GM18867 (cell line): Measurements from ENCODE around the gene LAMP5.

ENCODE experiments used
- ATAC-seq: cut with Tn5 transposase; IDR thresholded peaks from one replicate; pipeline ENCODE4 v1.9.1; 2021; ENCODE audit warnings: mild to moderate bottlenecking, moderate library complexity; ENCODE audit not compliant: unreplicated experiment

Gene LAMP5

DNA sequence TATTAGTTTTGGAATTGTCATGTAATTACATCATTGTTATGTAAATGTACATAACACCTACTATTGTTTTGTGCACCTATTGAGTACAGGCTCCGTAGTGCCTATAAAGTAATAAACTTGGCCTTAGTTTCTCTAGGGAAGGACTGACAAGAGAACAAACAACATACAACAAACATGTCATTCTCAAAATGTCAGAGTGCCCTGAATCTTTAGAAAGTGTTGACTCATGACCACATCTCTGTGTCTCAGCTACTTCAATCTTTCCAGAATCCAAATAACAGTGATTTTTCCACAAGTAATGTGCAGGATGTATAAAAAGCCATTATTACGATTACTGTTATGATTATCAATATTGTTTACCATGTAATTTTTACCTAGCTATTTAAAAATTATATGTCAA, 17.2 kb downstream of the LAMP5 start:
- ATAC-seq = no peak

DNA sequence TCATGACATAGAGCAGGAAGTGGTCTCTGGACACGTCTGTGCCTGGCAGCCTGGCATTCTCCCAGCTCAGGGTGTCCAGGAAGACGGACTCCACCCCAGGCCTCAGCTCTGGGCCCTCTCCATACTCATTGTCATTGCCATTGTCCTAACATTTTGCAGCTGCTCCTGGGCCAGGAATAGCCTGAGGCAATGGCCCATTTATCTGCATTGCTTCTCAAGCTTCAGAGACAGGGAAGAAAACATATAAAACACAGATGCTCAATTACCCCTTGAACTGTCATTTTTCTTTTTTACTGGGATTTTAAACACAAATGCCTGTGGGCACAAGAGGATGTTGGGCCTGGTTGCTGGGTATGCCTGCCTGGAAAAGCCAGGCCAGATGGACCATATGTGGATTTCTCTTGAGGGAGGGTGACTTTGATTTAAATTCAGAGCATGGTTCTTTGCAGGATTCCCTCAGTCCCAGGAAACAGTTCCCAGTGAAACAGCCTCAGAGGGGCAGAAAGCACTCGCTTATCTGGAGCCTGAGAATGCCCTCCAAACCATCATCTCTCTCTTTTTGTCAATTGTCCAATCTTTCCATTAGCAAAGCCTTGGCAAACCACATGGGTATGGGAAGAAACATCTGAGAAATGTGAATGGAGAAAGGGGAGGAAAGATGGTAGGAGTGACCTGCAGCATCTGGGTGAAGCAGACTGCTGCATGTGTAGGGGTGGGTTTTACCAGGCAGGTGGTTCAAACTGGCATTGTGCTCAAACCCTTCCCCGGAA, 17.9 kb downstream of the LAMP5 start:
- ATAC-seq = no peak

DNA sequence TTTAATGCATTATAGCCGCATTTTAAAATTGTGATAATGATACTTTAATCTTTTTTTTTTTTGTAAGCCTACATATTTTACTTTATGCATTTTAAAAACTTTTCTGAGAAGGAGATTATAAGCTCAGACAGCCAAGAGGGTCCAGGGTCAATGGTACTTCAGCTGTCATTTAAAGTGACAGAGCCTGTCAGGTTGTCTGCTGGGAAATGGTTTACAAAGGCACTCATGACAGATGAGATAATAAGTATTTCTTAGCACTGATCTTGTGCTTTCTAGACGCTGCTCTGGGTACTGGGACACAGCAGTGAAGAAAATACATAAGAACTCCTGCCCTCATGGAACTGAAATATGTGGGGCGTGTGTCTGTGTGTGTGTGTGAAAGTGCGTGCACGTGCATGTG, 19.6 kb downstream of the LAMP5 start:
- ATAC-seq = no peak

DNA sequence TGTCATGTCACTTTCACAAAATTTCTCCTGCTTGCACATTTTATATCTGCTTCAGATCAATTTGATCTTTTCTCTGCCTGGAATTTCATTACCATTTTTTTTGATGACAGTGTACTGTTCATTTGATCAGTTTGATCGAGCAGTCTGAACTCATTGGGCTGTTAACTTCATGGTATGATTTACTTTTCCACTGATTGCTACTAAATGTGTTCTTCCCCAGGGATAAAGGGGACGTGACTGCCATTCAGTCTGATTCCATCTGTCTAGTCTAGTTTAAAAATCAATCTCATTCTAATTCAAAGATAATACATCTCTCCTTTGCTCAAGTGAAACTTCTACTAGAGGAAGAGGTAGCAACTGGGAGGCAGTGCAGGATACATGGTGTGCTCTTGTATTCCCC, 21.1 kb downstream of the LAMP5 start:
- no peak for ATAC-seq

DNA sequence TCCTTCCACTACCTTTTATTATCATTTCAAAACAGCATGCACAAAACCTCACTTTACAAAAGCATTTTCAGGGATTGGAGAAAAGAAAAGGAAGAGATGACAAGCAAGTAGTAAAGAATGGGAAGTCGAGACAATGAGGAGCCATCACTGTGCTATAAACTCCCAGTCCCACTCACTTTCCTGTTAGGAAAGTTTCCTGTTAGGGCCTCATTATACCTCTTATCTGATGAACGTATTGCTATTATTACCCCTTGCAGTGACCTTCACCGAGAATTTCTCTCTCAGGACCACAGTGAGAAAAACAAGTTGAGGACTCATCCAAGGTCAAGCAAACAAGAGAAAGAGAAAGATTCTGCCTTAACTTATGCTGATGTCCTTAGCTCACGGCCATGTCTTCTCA, 28.8 kb downstream of the LAMP5 start:
- ATAC-seq = no peak

DNA sequence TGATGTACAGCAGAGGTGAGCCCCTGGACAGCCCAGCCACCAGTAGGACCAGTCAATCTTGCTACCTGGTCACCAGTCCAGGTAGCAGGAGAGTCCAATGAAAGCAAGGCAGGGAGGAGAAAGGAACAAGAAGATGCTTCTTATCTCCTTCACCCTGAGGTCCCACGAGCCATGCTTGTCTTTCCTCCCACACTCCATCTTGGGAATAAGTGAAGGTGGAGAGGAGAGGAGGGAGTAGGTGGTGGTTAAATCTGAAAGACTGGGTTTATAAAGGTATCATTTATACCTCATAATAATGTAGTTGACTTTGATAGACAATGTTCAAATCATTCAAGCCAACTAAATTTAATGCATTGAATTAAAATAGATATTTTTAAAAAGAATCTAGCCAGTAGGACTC, 35.9 kb downstream of the LAMP5 start:
- ATAC-seq = no peak

DNA sequence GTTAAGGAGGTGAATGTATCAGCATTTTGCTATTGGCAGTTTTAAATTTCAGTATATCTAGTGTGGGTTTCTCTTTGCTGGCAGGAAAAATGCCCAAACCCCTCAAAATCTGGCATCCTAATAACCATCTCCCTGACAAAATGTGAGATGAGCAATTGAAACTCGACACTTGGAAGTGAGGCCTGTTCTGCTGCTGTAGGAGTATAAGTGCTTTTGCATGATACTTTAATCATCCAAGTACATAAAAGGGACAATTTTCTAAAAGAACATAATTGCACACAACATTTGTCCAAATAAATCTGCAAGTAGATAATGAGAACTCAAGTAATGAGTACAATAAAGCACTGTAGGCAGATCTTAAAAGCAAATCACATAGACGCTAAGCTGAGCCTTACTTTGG, 36.5 kb downstream of the LAMP5 start:
- no peak for ATAC-seq

DNA sequence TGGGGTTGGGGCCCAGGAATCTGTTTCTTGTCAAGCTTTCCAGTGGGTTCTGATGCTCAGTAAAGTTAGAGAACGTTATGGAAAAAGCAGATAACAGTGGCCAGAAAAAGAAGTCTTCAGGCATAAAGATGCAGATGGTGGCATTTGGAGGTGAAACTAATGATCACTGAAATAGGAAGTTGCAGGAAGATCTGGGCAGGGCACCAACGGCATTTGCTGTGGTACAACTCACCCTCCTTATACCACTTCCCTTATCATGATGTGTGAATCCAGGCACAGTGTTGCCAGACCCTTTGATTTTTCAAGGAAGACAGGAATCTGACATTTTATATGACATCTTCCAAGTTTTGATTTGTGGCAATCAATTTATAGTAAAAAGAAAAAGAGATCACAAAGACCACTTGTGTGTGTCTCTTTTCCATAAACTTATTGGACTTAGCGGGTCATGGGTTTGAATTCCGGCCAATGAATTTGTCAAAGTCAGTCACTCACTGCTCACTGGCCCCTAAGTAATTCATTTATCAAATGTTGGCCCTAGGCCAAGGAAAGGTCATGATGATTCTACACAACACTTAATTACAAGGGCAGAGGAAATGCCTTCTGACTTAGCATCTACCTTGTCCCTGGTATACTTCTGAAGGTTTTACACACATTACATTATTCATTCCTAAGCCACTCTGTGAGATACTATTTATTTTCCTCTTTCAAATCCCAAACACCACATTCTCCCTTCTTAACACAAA, 37.6 kb downstream of the LAMP5 start:
- ATAC-seq = no peak

DNA sequence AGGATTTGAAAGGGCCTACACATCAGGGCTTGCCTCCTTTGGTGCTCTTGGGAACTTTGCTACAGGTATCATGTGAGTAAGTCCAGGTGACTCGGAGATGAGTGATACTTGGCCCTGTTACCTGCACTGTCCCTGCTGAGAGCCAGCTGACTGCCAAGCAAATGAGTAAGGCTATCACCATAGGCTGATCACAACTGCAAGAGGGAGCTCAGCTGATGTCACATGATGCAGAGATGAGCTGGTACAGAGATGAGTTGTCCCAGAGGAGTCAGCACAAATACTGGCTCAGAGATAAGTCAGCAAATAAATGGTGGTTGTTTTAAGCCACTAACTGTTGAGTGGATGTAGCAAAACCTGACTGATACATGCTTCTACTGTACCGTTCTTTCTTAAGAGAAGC, 41.4 kb downstream of the LAMP5 start:
- ATAC-seq = peak; percentile 47

DNA sequence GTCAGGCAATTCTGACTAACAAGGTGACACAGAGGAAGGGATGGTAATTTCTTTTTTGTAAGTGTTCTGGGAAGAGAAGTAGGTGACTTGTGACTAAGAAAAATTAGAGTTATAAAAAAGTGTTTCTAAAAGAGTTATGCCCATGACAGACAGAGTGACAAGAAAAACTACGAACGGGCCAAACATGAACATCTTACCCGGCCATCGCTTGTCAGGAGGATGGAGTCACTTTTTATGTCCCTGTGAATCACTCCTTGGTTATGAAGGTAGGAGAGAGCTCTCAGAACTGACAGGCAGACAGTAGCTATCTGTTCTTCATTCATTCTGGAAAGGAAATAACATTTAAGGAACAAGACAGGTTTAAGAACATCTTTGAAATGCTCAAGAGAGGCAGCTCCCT, 43.0 kb downstream of the LAMP5 start:
- no peak for ATAC-seq

DNA sequence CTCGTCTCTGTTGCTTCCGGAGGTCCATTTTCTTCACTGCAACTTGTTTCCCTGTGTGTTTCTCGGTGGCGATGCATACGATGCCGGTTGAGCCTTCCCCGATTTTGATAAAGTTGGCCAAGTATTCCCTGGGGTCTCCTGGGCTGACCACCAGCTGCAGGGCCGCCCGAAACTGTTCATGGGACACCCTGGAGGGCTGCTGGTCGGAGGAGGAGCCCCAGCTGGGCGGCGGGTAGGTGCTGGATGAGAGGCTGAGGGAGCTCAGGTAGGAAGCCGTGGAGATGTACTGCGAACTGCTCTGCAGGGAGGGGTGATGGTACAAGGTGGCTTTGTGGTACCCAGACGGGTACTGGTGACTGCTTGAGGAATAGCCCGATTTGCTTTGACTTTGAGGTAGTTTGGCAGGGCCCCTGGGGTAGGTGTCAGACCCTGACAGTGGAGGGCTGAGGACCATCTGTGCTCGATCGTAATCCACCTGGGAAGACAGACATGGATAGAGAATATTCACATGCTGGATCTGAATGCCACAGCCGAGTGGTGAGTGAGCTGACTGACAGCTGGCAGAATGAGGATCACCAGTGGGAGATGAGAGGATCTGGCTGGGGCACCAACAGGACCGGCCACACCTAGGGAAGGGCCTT, 51.6 kb downstream of the LAMP5 start:
- ATAC-seq = no peak

DNA sequence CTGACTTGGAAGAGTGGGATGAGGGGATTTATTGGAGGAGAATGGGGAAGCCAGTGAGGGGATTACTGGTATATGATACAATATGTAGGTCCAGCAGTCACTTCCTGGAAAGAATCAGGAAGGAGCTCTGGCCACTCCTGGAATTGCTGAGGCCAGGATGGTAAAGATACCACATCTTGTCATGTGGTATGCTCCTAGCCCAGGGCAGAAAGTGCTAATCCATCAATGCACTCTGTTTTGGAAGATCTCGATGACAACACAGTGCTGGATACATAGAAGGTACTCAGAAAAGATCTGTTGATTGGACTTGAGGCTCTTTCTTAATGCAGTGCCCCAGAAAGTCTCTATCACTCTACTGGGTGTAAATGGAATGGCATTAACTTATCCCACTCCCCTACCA, 52.6 kb downstream of the LAMP5 start:
- ATAC-seq = no peak

DNA sequence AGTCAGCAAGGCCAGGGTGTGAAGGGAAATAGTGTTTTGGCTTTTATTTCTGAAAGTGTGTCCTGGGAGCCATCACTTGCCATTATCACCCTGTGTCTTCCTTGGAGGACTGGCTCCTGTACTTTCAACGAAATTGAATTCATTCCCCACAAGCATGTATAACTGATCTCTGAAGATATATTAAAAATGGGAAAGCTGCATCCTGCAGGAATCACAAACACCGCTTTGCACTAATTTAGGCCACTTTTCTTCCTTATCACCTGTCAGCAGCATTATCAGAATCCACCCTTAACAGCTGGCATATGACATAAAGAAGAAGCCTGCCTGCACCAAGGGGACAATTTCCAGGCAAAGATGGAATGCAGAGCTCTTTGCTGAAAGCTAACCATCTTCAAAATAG, 56.2 kb downstream of the LAMP5 start:
- no peak for ATAC-seq

DNA sequence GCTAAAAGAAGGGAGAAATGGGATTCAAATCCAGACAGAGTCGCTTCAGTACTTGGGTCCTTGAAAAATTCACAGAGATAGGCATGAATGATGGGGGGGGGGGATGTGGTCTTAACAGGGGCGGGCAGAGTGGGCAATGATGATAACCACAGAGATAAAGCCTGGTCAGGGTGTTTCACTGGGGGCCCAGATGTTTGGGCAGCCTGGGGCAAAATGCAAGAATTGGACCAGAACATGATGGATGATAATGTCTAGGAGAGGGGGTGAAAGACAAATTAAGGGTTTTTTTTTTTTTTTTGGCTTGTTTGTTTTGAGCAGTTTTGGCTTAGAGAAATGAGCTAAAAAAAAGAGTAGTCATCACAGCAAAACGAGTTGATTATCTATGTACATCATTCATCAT, 57.4 kb downstream of the LAMP5 start:
- no peak for ATAC-seq

DNA sequence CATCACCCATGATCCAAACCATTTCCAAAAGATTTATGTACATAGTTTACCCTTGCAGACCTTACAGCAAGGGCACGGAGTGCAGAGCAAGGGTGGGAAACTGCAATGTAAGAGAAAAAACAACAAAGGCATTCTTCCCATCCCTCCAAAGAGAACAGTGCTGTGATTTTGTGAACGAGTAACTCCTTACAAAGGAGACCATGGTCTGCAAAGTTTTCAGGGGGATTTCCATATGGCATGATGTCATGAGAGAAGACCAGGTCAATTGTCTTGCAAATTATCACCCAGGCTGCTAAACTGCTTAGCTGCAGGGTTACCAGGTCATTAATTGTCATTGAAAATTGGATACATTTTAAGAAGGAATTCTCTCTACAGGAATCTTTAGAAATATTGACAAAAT, 58.3 kb downstream of the LAMP5 start:
- no peak for ATAC-seq

DNA sequence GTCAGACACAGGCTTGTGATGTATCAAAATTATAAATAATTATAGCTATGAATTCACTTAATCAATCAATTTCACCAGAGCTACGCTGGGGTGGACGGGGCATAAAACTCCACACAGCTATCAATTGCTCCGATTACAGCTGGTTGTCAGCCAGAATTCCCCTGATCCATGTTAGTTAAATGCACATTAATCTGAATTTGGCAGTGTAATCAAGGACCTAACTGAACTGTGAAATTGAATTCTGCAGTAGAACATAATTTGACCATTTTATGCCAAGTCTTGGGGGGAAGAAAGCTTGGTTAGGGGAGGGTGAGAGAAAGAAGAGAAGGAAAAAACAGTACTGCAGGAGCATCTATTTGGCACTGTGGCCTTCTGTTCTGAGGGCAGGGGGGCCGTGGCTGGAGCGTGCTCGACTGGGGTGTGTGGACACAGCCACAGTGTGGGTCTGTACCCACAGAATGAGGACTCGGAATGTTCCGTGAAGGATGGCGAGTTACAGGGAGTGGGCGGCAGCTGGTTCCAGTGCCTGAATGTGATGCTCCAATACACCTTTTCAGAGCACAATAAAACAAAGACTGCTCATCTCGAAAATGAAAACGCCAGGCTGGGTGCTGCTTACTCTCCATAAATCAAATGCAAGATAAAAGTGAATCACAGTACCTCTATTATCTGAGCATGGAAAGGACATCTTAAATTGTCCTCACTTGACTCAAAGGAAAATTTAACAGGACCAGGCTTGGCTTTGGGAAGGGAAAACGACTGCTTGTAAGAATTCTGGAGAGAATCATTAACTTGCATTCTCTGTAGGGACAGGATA, 59.2 kb downstream of the LAMP5 start:
- ATAC-seq = no peak

DNA sequence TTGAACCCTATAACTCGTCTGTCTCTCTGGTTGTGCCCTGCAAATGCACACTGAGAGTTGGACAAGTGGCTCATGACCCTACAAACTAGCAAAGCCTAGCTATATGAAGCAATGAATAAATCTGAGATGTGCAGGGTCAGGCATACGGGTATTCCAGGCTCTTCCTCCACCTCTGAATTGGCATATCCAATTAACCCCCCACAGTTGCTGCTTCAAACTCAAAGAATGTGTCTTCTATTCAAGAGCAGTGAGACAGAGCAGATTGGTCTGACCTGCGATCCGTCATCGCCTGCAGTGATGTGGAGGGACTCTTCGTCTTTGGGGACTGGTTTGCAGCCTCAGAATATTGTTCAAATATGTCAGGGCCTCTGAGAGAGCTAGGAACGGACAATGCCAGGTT, 59.8 kb downstream of the LAMP5 start:
- ATAC-seq = no peak

DNA sequence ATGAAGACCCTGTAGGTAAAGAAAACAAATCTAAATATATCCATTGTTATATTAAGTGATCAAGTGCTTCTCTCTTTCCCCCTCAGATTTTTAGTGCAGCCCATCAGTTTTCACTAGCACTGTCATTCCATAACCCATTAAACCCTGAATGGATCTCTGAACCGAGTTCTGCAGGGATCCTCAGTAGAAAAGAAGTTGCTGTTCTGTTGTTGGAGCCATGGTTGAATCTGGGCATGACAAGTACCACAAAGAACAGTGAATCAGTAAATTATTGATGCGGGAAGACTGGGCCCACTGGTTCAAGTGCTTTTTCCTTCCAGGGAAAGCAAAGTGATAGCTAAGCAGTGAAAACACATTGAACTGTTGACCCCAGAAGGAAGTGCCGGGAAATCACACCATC, 60.4 kb downstream of the LAMP5 start:
- no peak for ATAC-seq

DNA sequence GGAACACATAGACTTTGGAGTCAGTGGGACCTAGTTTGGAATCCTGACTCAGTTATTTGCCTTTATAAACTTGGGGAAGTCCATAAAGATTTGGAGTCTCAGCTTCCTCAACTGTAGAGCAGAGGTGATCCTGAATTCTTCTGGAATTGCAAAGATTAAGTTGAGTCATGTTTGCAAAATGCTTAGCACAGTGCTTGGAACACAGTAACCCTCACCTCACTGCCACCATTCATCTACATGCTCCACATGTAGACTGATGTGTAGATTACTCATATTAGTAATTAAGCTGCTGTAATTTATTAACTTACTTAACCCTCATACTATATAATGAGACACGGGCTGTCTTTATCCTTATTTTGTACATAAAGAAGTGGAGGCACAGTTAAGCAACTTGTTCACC, 61.4 kb downstream of the LAMP5 start:
- no peak for ATAC-seq

DNA sequence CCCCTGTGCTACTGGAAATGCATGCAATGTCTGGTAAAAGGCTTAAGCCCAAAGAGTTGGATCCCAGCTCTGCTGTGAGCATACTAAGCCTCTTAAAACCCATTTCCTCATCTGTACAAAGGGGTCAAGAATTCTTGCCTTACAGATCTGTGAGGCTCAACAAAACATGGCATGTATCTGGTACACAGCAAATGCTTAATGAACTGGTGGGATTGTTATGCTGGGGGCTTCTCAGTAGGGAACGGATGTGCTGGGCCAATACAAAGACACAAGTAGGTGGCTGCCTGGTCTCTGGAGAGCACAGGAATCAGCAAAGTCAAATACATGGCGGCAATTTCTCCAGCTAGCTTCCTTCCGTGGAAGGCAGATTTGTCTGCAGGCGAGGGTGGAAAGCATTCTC, 62.3 kb downstream of the LAMP5 start:
- no peak for ATAC-seq

DNA sequence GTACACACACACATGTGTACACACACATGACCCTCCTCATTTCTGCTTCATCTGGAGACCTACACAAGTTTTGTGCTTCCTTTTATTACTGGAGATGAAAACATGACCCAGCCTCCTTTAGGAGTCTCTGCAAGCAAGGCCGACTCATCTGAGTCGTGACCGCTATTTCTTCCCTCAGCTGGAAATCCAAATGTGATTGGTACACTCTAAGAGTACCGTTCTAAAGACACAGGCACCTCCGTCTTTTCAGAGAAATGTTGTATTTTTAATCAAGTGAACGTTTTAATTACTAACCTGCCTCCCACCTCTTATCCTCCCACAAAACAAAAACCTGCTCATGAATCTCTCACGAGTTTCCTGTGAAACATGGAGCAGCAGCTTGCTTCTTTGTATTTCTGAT, 63.0 kb downstream of the LAMP5 start:
- ATAC-seq = no peak
